Measurements from ENCODE around the gene ITGAD.

Gene ITGAD

DNA sequence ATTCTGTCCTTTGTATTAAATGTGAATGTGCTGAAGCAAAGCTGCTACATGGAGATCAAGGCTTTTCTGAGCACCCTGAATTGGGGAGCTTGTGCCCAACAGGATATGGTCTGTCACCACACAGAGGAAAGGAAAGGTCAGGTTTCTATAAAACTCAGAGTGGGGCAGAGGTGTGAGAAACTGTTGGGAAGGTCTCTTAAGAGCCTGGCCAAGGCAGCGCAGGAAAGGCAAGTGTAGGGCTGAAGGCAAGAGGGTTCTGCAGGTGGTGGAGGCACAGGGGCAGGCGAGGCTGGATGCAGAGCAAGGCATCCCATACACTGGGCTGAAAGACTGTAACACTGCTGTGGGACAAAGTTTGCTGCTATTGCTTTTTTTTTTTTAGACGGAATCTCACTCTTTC lies 26.9 kb downstream of the ITGAD start:
- H3K9me3 ChIP-seq (ENCODE audit: control insufficient read depth, insufficient read depth, low read length), result no peaks in the 10 kb centered on the region
- no peak overlapping the region for H3K4me2 ChIP-seq (ENCODE audit: low read length)
- no peaks in the 10 kb centered on the region for H3K27me3 ChIP-seq (ENCODE audit: control insufficient read depth, low read length)
- no peaks in the 10 kb centered on the region for H3K79me2 ChIP-seq (ENCODE audit: control insufficient read depth, low read length)
- H3K4me1 ChIP-seq (ENCODE audit: control insufficient read depth, low read length), result no peaks in the 10 kb centered on the region
- no peaks in the 10 kb centered on the region for H3K9me2 ChIP-seq (replicated peaks; ENCODE audit: control insufficient read depth, low read length)
- no peaks in the 10 kb centered on the region for H3K36me3 ChIP-seq (ENCODE audit: control insufficient read depth, low read length)
- no peak overlapping the region for H3K27ac ChIP-seq (ENCODE audit: low read depth, low read length)
- no peak overlapping the region for H3K4me3 ChIP-seq (ENCODE audit: low read length)
- no peak for TF ChIP-seq EZH2phosphoT487 (IDR thresholded peaks at IDR 0.05; ENCODE audit: borderline replicate concordance, low read length)
- TF ChIP-seq, protein P1, sequence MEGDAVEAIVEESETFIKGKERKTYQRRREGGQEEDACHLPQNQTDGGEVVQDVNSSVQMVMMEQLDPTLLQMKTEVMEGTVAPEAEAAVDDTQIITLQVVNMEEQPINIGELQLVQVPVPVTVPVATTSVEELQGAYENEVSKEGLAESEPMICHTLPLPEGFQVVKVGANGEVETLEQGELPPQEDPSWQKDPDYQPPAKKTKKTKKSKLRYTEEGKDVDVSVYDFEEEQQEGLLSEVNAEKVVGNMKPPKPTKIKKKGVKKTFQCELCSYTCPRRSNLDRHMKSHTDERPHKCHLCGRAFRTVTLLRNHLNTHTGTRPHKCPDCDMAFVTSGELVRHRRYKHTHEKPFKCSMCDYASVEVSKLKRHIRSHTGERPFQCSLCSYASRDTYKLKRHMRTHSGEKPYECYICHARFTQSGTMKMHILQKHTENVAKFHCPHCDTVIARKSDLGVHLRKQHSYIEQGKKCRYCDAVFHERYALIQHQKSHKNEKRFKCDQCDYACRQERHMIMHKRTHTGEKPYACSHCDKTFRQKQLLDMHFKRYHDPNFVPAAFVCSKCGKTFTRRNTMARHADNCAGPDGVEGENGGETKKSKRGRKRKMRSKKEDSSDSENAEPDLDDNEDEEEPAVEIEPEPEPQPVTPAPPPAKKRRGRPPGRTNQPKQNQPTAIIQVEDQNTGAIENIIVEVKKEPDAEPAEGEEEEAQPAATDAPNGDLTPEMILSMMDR (IDR thresholded peaks at IDR 0.05; ENCODE audit: low read depth, low read length, poor library complexity, severe bottlenecking), result no peak
- no peaks in the 10 kb centered on the region for H3F3A ChIP-seq (ENCODE audit: control insufficient read depth, insufficient read depth)
- H4K20me1 ChIP-seq (ENCODE audit: control insufficient read depth, insufficient read depth, low read depth, low read length), result no peaks in the 10 kb centered on the region

GRCh38 chr16:31421587-31421986 lies 28.5 kb downstream of the ITGAD start:
- H3K9me2 ChIP-seq (replicated peaks; ENCODE audit: control insufficient read depth, low read length), result no peaks in the 10 kb centered on the region
- no peaks in the 10 kb centered on the region for H3F3A ChIP-seq (ENCODE audit: control insufficient read depth, insufficient read depth)
- no peaks in the 10 kb centered on the region for H3K79me2 ChIP-seq (ENCODE audit: control insufficient read depth, low read length)
- no peak for TF ChIP-seq EZH2phosphoT487 (IDR thresholded peaks at IDR 0.05; ENCODE audit: borderline replicate concordance, low read length)
- TF ChIP-seq, protein P1 (IDR thresholded peaks at IDR 0.05; ENCODE audit: low read depth, low read length, poor library complexity, severe bottlenecking), result no peak
- no peaks in the 10 kb centered on the region for H3K4me1 ChIP-seq (ENCODE audit: control insufficient read depth, low read length)
- H3K4me3 ChIP-seq (ENCODE audit: low read length), result no peak overlapping the region
- H3K36me3 ChIP-seq (ENCODE audit: control insufficient read depth, low read length), result no peaks in the 10 kb centered on the region
- H3K4me2 ChIP-seq (ENCODE audit: low read length), result no peak overlapping the region
- no peaks in the 10 kb centered on the region for H3K9me3 ChIP-seq (ENCODE audit: control insufficient read depth, insufficient read depth, low read length)
- no peak overlapping the region for H3K27ac ChIP-seq (ENCODE audit: low read depth, low read length)
- H3K27me3 ChIP-seq (ENCODE audit: control insufficient read depth, low read length), result no peaks in the 10 kb centered on the region
- H4K20me1 ChIP-seq (ENCODE audit: control insufficient read depth, insufficient read depth, low read depth, low read length), result no peaks in the 10 kb centered on the region

DNA sequence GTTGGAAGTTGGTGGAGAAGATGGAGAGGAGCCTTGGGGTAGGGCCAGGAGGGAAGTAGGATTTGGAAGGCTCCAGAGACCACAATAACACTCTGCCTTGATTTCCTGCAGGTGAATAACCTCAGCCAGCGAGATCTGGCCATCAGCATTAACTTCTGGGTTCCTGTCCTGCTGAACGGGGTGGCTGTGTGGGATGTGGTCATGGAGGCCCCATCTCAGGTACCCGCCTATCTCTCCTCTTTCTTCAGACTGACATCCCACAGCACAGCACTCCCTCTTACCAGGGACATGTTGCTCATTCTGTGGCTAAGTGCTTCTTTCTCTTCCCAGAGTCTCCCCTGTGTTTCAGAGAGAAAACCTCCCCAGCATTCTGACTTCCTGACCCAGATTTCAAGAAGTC lies 30.1 kb downstream of the ITGAD start:
- H3K9me2 ChIP-seq (replicated peaks; ENCODE audit: control insufficient read depth, low read length), result no peaks in the 10 kb centered on the region
- H3K4me3 ChIP-seq (ENCODE audit: low read length), result no peak overlapping the region
- no peaks in the 10 kb centered on the region for H4K20me1 ChIP-seq (ENCODE audit: control insufficient read depth, insufficient read depth, low read depth, low read length)
- no peaks in the 10 kb centered on the region for H3K4me1 ChIP-seq (ENCODE audit: control insufficient read depth, low read length)
- H3F3A ChIP-seq (ENCODE audit: control insufficient read depth, insufficient read depth), result no peaks in the 10 kb centered on the region
- no peaks in the 10 kb centered on the region for H3K36me3 ChIP-seq (ENCODE audit: control insufficient read depth, low read length)
- H3K9me3 ChIP-seq (ENCODE audit: control insufficient read depth, insufficient read depth, low read length), result no peaks in the 10 kb centered on the region
- no peaks in the 10 kb centered on the region for H3K79me2 ChIP-seq (ENCODE audit: control insufficient read depth, low read length)
- no peak overlapping the region for H3K27ac ChIP-seq (ENCODE audit: low read depth, low read length)
- TF ChIP-seq EZH2phosphoT487 (IDR thresholded peaks at IDR 0.05; ENCODE audit: borderline replicate concordance, low read length), result no peak
- TF ChIP-seq, protein P1 (IDR thresholded peaks at IDR 0.05; ENCODE audit: low read depth, low read length, poor library complexity, severe bottlenecking), result no peak
- no peak overlapping the region for H3K4me2 ChIP-seq (ENCODE audit: low read length)
- H3K27me3 ChIP-seq (ENCODE audit: control insufficient read depth, low read length), result no peaks in the 10 kb centered on the region

GRCh38 chr16:31423801-31424200 lies 30.7 kb downstream of the ITGAD start:
- Histone ChIP-seq H3K9me3 (ENCODE audit: control insufficient read depth, insufficient read depth, low read length) (no peaks in the 10 kb centered on the region), H3K4me1 (ENCODE audit: control insufficient read depth, low read length) (no peaks in the 10 kb centered on the region), H3K79me2 (ENCODE audit: control insufficient read depth, low read length) (no peaks in the 10 kb centered on the region), H3K4me3 (ENCODE audit: low read length) (no peak overlapping the region), H3K27me3 (ENCODE audit: control insufficient read depth, low read length) (no peaks in the 10 kb centered on the region), H4K20me1 (ENCODE audit: control insufficient read depth, insufficient read depth, low read depth, low read length) (no peaks in the 10 kb centered on the region), H3K36me3 (ENCODE audit: control insufficient read depth, low read length) (no peaks in the 10 kb centered on the region), H3K4me2 (ENCODE audit: low read length) (no peak overlapping the region), H3K27ac (ENCODE audit: low read depth, low read length) (no peak overlapping the region), H3F3A (ENCODE audit: control insufficient read depth, insufficient read depth) (no peaks in the 10 kb centered on the region), H3K9me2 (replicated peaks; ENCODE audit: control insufficient read depth, low read length) (no peaks in the 10 kb centered on the region)
- TF ChIP-seq EZH2phosphoT487 (IDR thresholded peaks at IDR 0.05; ENCODE audit: borderline replicate concordance, low read length), result no peak
- TF ChIP-seq, protein P1 (IDR thresholded peaks at IDR 0.05; ENCODE audit: low read depth, low read length, poor library complexity, severe bottlenecking), result no peak
